Aorta (tissue), 5 donors: Measurements from ENCODE around the gene ACER3. TPM values are rescaled to one million over a fixed set of nuclear protein-coding genes. Genes with fewer than 3 reads are reported as not detected.
"Not testable (repeated sequence)": the region's sequence is repeated elsewhere in the genome, so short reads cannot be mapped to it uniquely, and the experiment has no call there.

ENCODE experiments used
- ATAC-seq: fragments of 200-7000 bp; cut with Tn5 transposase; one replicate; pipeline ENCODE4 v1.9.1; 2022; ENCODE audit warnings: moderate library complexity; ENCODE audit not compliant: low FRiP score
- DNase-seq, 2 donors: peaks; one replicate each; pipeline ENCODE4 v3.0.0-alpha.2; 2020
- H3K27ac ChIP-seq, 2 donors: one replicate each; pipeline ENCODE4 v1.5.1; 2013; ENCODE audit warnings: low read length in 2 of 2, mild to moderate bottlenecking in 2 of 2, moderate library complexity in 2 of 2, control low read depth in 1 of 2, inconsistent platforms in 1 of 2, low read depth in 1 of 2
- H3K27me3 ChIP-seq, 2 donors: one replicate each; pipeline ENCODE4 v1.6.1; 2013; ENCODE audit warnings: control low read depth in 1 of 2, low read length in 1 of 2, mild to moderate bottlenecking in 1 of 2, moderate library complexity in 1 of 2; ENCODE audit not compliant: insufficient read depth in 2 of 2, control insufficient read depth in 1 of 2
- H3K36me3 ChIP-seq, 2 donors: one replicate each; pipeline ENCODE4 v1.6.1; 2013; ENCODE audit warnings: control low read depth in 1 of 2, low read length in 1 of 2, mild to moderate bottlenecking in 1 of 2; ENCODE audit not compliant: insufficient read depth in 2 of 2, control insufficient read depth in 1 of 2
- H3K4me1 ChIP-seq, 2 donors: one replicate each; pipeline ENCODE4 v1.6.1; 2013; ENCODE audit warnings: low read length in 2 of 2, control low read depth in 1 of 2, mild to moderate bottlenecking in 1 of 2, moderate library complexity in 1 of 2; ENCODE audit not compliant: insufficient read depth in 2 of 2, control insufficient read depth in 1 of 2
- H3K4me3 ChIP-seq, 2 donors: one replicate each; pipeline ENCODE4 v1.5.1; 2013; ENCODE audit warnings: low read length in 2 of 2, control low read depth in 1 of 2, mild to moderate bottlenecking in 1 of 2
- H3K9me3 ChIP-seq: one replicate; pipeline ENCODE4 v1.6.1; 2013; ENCODE audit warnings: mild to moderate bottlenecking, low read length; ENCODE audit not compliant: control insufficient read depth
- WGBS, 2 donors: extraction: QIAGEN DNeasy Blood & Tissue Kit; methylation state at CpG; one replicate each; pipeline ENCODE4 v1.1.7; 2013; 5-methylcytosine and 5-hydroxymethylcytosine counted together
- intact Hi-C, 2 donors: fragments of 100-400 bp; cut with DNase I; formaldehyde crosslinking; loops; one replicate each; pipeline versions ENCODE4 v1.14.2 to v1.15.0; 2022
- long read RNA-seq, 2 donors: library from polyadenylated mRNA; unstranded; transcript quantifications; one replicate each; pipeline ENCODE4 v2.0.0, GENCODE V29; 2020 to 2021
- polyA plus RNA-seq, 2 donors: library from polyadenylated mRNA; stranded (reverse); fragments of 200-250 nt; gene quantifications; one replicate each; pipeline ENCODE4 v1.2.3, GENCODE V29; 2013
- total RNA-seq, 2 donors: library from RNA; stranded (reverse); fragmentation: NEBNext Ultra II Directional; extraction: Animal tissue kit (Norgen Biotek cat#: 25700); gene quantifications; one replicate each; pipeline ENCODE4 v1.2.1, GENCODE V29; 2021
- donor health status: healthy with polysubstance abuse.
- donor health status: Bipolar disorder and iron deficiency.
- donor health status: DM: no; HTN: no; CAD: no.
- donor health status: DM: no; HTN: no; CAD: no.
- donor health status: DM: yes; HTN: yes; CAD: no.

ACER3 gene
- total RNA-seq: 10 to 100 TPM; 17.6 to 27.3 TPM
- polyA plus RNA-seq: 1 to 10 TPM; 3.6 to 4.3 TPM
- long read RNA-seq, donor 1, full-length matches to known transcripts: 2 of 10 reads
- long read RNA-seq, donor 1, partial matches to known transcripts: 0 of 10 reads
- long read RNA-seq, donor 1, other reads (novel, unspliced or antisense): 8 of 10 reads
- long read RNA-seq, donor 2, full-length matches to known transcripts: 4 of 13 reads
- long read RNA-seq, donor 2, partial matches to known transcripts: 0 of 13 reads
- long read RNA-seq, donor 2, other reads (novel, unspliced or antisense): 9 of 13 reads

DNA sequence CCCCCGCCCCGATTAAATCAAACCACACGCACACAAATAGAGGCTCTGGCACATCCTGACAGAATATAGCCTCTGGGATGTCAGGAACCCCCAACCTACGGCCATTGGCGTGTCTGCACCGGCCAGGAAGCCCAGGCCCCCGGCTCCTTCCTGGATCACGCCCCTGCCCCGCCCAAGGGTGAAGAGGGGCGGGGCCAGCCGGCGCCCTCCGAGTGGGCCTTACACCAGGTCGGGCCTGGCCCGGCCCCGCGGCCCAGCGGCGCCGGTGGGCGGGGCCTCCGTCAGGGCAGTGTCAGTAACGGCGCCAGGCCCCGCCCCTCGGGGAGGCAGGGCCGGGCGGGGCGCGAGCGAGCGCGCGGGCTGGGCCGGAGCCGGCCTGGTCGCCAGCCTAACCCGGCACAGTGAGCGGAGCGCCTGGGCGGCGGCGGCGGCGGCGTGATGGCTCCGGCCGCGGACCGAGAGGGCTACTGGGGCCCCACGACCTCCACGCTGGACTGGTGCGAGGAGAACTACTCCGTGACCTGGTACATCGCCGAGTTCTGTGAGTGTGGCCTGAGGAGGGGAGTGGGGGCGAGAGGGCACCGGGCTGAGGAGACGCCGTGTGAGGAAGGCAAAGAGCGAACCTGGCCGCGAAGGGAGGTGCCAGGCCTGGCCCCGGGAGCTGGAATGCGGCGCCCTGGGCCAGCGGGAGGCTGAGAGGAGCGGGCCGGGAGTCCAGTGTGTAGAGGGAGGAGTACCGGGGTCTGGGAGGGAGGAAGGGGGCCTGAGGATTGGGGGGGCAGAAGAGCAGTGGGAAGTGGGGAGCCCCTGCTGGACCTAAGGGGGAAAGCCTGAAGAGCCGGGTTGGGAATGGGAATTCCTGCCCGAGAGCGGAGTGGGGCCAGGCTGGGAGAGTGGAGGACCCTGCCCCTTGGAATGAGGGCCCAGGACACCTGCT is at the start of gene ACER3:
ACER3 (plus strand) TSS at position 380 of the 937 bp plus-strand sequence; CDS start at position 439, 59 bp downstream.
- H3K4me3 ChIP-seq: peak within 1 kb of the TSS; percentile 20 to 44
- H3K27me3 ChIP-seq: no peaks in the 10 kb centered on the region
- H3K4me1 ChIP-seq: no peaks in the 10 kb centered on the region
- no peaks in the 10 kb centered on the region for H3K36me3 ChIP-seq
- H3K27ac ChIP-seq: peak within 1 kb of the TSS in 1 of 2 donors; percentile 48
- peak; percentile 97 for ATAC-seq
- peak; percentile 95 to 97 for DNase-seq
- WGBS, 2 donors: 1 to 3% methylated on average over 57 to 73 of the region's 73 CpGs
- no peaks in the 10 kb centered on the region for H3K9me3 ChIP-seq
- intact Hi-C loops: loop anchor here in 1 of 2 donors (5.0 kb wide), 1 partner anchor 54 kb away; no protein-coding TSS in a partner anchor

- intact Hi-C loops: no loop called here
- 95 to 100% methylated on average over 4 of the region's 4 CpGs for WGBS, 2 donors
These were observed 49.5 kb upstream of the ACER3 start for GRCh38 chr11:76811259-76811658.

GRCh38 chr11:76814414-76814813 is 46.3 kb upstream of the ACER3 start:
- no peaks in the 10 kb centered on the region for H3K36me3 ChIP-seq
- WGBS, 2 donors: 88 to 93% methylated on average over 2 of the region's 2 CpGs
- H3K4me1 ChIP-seq: no peaks in the 10 kb centered on the region
- no peak overlapping the region for H3K4me3 ChIP-seq
- no peaks in the 10 kb centered on the region for H3K9me3 ChIP-seq
- no peaks in the 10 kb centered on the region for H3K27me3 ChIP-seq
- no peak overlapping the region for H3K27ac ChIP-seq
- no peak for ATAC-seq
- intact Hi-C loops: no loop called here
- no peak for DNase-seq

More at GRCh38 chr11:76811259-76811658, 49.5 kb upstream of the ACER3 start:
- Histone ChIP-seq H3K9me3 (no peaks in the 10 kb centered on the region), H3K27ac (no peak overlapping the region), H3K4me1 (no peaks in the 10 kb centered on the region), H3K27me3 (no peaks in the 10 kb centered on the region), H3K4me3 (no peak overlapping the region), H3K36me3 (no peaks in the 10 kb centered on the region)
- DNase-seq (no peak), ATAC-seq (no peak)

DNA sequence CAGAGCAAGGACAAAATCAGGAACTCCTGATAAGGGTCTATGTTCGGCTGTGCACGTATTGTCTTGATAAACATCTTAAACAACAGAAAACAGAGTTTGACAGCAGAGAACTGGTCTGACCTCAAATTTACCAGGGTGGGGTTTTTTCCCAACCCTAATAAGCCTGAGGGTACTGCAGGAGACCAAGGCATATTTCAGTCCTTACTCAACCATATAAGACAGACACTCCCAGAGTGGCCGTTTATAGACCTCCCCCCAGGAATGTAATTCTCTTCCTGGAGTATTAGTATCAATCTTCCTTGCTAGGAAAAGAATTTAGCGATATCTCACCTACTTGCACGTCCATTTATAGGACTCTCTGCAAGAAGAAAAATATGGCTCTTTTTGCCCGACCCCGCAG is 45.0 kb upstream of the ACER3 start:
- 91 to 92% methylated on average over 7 of the region's 7 CpGs for WGBS, 2 donors
- intact Hi-C loops: not testable (repeated sequence)

DNA sequence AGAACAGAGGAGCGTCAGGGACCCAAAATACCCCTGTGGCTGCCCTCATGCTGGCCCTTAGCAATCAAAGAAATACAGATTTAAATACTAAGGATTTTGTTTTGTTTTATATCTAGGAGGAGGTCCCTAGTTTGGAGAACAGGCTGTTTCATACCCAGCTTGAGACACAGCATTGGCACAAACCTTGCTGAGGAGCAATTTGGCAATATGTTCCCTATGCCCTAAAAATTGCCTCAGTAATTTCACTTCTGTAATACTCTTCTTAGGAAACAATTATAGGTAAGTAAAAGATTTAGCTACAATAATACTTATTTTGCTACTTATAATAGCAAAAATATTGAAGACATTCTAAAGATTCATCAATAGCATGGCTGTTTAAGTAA is 40.5 kb upstream of the ACER3 start:
- 87 to 90% methylated on average over 1 of the region's 1 CpG for WGBS, 2 donors

More for the DNA sequence above, 45.0 kb upstream of the ACER3 start:
- not testable (repeated sequence) for H3K4me1 ChIP-seq, H3K27ac ChIP-seq, H3K27me3 ChIP-seq, DNase-seq, ATAC-seq, H3K36me3 ChIP-seq, H3K9me3 ChIP-seq, H3K4me3 ChIP-seq

DNA sequence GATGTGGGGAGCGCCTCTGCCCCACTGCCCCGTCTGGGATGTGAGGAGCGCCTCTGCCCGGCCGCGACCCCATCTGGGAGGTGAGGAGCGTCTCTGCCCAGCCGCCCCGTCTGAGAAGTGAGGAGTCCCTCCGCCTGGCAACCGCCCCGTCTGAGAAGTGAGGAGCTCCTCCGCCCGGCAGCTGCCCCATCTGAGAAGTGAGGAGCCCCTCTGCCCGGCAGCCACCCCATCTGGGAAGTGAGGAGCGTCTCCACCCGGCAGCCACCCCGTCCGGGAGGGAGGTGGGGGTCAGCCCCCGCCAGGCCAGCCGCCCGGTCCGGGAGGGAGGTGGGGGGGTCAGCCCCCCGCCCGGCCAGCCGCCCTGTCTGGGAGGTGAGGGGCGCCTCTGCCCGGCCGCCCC is 39.3 kb upstream of the ACER3 start:
- H3K36me3 ChIP-seq, H3K27me3 ChIP-seq, intact Hi-C loops, H3K9me3 ChIP-seq, ATAC-seq, DNase-seq, H3K4me1 ChIP-seq, H3K4me3 ChIP-seq, H3K27ac ChIP-seq: not testable (repeated sequence)
- WGBS, 2 donors: 93 to 95% methylated on average over 23 to 29 of the region's 29 CpGs

More for the DNA sequence above, 40.5 kb upstream of the ACER3 start:
- ATAC-seq: no peak
- Histone ChIP-seq H3K4me1 (no peaks in the 10 kb centered on the region), H3K9me3 (no peaks in the 10 kb centered on the region), H3K27ac (no peak overlapping the region), H3K27me3 (no peaks in the 10 kb centered on the region), H3K4me3 (no peak overlapping the region), H3K36me3 (no peaks in the 10 kb centered on the region)
- DNase-seq: no peak
- intact Hi-C loops: no loop called here

GRCh38 chr11:76822406-76822805 is 38.3 kb upstream of the ACER3 start:
- WGBS, 2 donors: 80 to 90% methylated on average over 1 of the region's 1 CpG

DNA sequence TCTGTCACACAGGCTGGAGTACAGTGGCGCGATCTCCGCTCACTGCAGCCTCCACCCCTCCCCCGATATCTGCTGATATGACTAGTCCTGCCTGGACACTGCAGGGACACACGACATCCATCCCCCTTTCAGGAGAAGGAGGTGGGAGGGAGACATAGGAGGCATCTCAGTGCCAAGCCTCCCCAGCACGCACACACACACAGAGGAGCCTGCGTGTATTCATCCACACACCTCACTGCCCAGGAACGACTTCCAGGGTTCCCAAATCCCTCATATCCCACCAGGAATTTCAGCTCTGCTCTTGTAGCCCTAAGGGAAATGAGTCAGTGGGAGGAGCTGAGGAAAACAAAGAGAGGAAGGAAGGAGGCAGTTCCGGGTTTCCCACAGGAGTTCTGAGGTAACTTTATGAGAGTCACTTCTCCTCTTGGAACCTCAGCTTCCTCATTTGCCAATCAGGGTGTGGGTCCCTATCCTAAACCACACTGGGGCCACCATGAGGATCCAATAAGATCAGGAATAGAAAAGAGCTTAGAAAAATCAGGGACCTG is 37.2 kb upstream of the ACER3 start:
- no peaks in the 10 kb centered on the region for H3K36me3 ChIP-seq
- DNase-seq: no peak
- no peaks in the 10 kb centered on the region for H3K27me3 ChIP-seq
- H3K27ac ChIP-seq: no peak overlapping the region
- intact Hi-C loops: no loop called here
- H3K4me3 ChIP-seq: no peak overlapping the region
- no peaks in the 10 kb centered on the region for H3K9me3 ChIP-seq
- ATAC-seq: peak; percentile 59
- 22 to 27% methylated on average over 9 of the region's 9 CpGs for WGBS, 2 donors
- no peaks in the 10 kb centered on the region for H3K4me1 ChIP-seq

More at GRCh38 chr11:76822406-76822805, 38.3 kb upstream of the ACER3 start:
- H3K36me3 ChIP-seq: no peaks in the 10 kb centered on the region
- H3K9me3 ChIP-seq: no peaks in the 10 kb centered on the region
- no peaks in the 10 kb centered on the region for H3K4me1 ChIP-seq
- no peak overlapping the region for H3K4me3 ChIP-seq
- intact Hi-C loops: no loop called here
- ATAC-seq (no peak), DNase-seq (no peak)
- H3K27ac ChIP-seq: no peak overlapping the region
- no peaks in the 10 kb centered on the region for H3K27me3 ChIP-seq
